H1 (cell line): ENCODE results near the gene PTH1R. TPM values are rescaled to one million over a fixed set of nuclear protein-coding genes. Genes with fewer than 3 reads are reported as not detected.

Experiments
- HDAC2 ChIP-seq, 2 experiments: fragments of 300-600 bp in 1 of 2; sonication (generic) in 1 of 2; IDR thresholded peaks; 2 replicates each; pipeline ENCODE4 v1.6.1; 2011 to 2012; ENCODE audit warnings: low read depth in 2 of 2, low read length in 2 of 2, mild to moderate bottlenecking in 2 of 2, moderate library complexity in 2 of 2, borderline replicate concordance in 1 of 2, inconsistent platforms in 1 of 2
- KDM5A ChIP-seq: fragments of 200-600 bp; IDR thresholded peaks from 2 replicates; pipeline ENCODE4 v1.7.1; 2012; ENCODE audit warnings: mild to moderate bottlenecking, low read length, inconsistent platforms, mixed read lengths
- POU5F1 ChIP-seq: IDR thresholded peaks from 2 replicates; pipeline ENCODE4 v1.6.1; 2011; ENCODE audit warnings: low read depth, mild to moderate bottlenecking, low read length, moderate library complexity
- SRF ChIP-seq: IDR thresholded peaks from 2 replicates; pipeline ENCODE4 v1.6.1; 2011; ENCODE audit warnings: mild to moderate bottlenecking, low read depth, low read length, moderate library complexity
- polyA plus RNA-seq, 7 experiments: library from polyadenylated mRNA; depleted of rRNA in 3 of 7; stranded (reverse) in 5 of 7; unstranded in 2 of 7; fragments of >200 nt in 5 of 7; fragments of 200-250 nt in 2 of 7; gene quantifications; 1 replicate in 5 of 7; 2 replicates in 1 of 7; 4 replicates in 1 of 7; pipeline versions ENCODE4 v1.2.1 to v1.2.3, GENCODE V29; 2011 to 2013; ENCODE audit warnings: missing spikeins in 2 of 7, mixed read lengths in 2 of 7
- total RNA-seq: library from RNA; stranded (reverse); fragmentation: NEBNext Ultra II Directional; extraction: Animal tissue kit (Norgen Biotek cat#: 25700); gene quantifications from 2 replicates; pipeline ENCODE4 v1.2.1, GENCODE V29; 2021
- TF ChIP-seq, protein P1 (sequence below): IDR thresholded peaks from 2 replicates; pipeline ENCODE4 v1.6.1; 2011; ENCODE audit warnings: low read depth, mild to moderate bottlenecking, low read length; ENCODE audit not compliant: insufficient read depth

The PTH1R gene
- total and polyA plus RNA-seq, 2 of the 8 experiments (the other 6 are each of a cell fraction or from before 2014, with no cell fraction given): 0.57 to 1.5 TPM

DNA sequence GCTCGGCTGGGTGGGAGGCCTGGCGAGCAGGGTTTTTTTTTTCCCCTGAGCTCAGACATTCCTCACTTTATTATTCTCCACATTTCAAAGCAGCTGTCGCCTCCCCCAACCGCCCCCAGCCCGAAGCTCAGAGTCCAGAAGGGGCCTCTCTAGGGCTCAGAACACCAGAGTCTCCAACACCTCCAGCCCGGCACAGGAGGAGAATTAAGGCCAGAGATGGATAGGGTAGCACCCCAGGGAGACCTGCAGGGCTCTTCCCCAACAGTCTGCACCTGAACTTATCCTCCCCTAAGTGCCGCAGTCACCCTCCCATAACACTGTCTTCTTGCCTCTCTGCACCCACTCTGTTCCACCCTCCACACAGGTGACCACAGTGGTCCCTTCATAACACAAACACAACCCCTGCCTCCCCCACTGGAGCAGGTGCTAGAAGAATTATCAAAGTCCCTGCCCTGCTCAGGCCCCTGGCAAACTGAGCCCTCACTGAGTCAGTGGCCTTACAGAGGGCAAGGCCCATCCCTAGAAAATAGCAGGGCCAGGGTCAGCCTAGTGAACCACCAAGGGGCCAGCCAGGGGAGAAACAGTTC is 28.4 kb upstream of the PTH1R start (continued):
- TF ChIP-seq, protein P1, sequence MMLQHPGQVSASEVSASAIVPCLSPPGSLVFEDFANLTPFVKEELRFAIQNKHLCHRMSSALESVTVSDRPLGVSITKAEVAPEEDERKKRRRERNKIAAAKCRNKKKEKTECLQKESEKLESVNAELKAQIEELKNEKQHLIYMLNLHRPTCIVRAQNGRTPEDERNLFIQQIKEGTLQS: no peak
- TF ChIP-seq POU5F1: no peak
- TF ChIP-seq KDM5A: no peak
- TF ChIP-seq HDAC2 (IDR thresholded peaks at IDR 0.05; ENCODE audit: borderline replicate concordance in 1 of 2, low read depth in 2 of 2, low read length in 2 of 2): no peak
- TF ChIP-seq SRF: no peak
